ENCODE measurements around the gene C19orf53.

- TF ChIP-seq POLR2A (IDR thresholded peaks at IDR 0.05), result no peak
- no peak for TF ChIP-seq CTCF (IDR thresholded peaks at IDR 0.05)
These were observed 15.5 kb upstream of the C19orf53 start for GRCh38 chr19:13758795-13759194.
